Activated CD4-positive, alpha-beta T cell treated with anti-CD3 and anti-CD28 coated beads, Interleukin-2, Interleukin-4, amounts not matched to agents 100 ng/mL and 50 ng/mL, durations not matched to agents 16 hours and 8 hours (primary cell): Measurements from ENCODE around the gene NCAPH2.

Experiments used
- DNase-seq: peaks from one replicate; pipeline ENCODE4 v3.0.0-alpha.2; 2020; ENCODE audit warnings: low spot score

The NCAPH2 gene

DNA sequence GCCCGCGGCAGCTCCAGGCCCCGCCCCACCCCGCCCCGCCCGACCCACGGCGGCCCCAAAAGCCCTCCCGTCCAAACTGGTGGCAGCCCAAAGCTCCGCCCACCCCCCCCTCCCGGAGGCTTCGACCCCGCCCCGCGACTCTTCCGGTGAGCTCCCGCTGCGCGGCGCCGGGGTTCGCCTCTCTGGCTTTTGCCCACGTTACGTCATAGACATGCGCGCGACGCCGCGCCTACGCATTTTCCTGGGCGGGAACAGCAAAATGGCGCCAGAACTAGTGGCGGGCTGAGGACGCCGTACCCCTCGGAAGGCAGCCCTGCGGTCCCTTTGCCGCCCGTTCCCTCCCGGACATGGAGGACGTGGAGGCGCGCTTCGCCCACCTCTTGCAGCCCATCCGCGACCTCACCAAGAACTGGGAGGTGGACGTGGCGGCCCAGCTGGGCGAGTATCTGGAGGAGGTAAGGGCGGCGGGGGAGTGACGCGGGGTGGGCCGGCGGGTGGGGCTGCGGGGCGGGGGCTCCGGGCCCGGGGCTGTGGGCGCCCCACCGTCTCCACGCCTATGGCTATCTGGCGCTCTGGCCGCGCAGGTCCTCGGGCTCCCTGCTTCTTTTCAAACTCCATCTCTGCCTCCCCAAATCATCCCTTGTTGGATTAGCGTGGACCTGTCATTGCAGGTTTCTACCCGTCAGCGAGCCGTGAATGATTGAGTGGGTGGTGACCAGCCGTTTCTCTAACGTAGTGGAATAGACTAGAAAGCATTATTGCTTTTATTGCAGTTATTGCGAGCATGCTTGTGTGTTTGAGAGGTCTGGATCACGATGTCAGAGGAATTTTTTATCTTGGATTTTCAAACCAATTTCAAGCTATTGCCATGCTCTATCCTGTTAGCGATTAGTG, at the start of gene NCAPH2:
NCAPH2 (plus strand) TSS at position 234 of the 894 bp plus-strand sequence; CDS start at position 348, 114 bp downstream.
- DNase-seq: peak; percentile 98

DNA sequence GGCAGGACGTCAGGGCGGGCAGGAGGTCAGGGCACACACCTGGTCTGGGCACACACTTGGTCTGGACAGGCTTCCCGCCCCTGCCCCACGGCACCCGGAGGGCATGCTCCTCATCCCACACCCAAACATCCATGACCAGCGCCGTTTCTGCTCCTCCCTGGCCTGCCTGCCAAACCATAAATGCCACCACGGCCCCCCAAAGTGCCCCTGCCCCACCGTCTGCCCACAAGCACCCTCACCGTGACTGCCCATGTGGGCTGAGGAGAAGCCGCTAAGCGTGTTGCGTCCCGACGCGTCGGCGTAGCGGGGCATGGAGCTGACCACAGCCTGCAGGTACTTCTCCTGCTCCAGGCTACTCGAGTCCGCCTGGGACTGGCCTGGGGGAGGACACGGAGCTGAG, 49.0 kb upstream of the NCAPH2 start:
- no peak for DNase-seq

DNA sequence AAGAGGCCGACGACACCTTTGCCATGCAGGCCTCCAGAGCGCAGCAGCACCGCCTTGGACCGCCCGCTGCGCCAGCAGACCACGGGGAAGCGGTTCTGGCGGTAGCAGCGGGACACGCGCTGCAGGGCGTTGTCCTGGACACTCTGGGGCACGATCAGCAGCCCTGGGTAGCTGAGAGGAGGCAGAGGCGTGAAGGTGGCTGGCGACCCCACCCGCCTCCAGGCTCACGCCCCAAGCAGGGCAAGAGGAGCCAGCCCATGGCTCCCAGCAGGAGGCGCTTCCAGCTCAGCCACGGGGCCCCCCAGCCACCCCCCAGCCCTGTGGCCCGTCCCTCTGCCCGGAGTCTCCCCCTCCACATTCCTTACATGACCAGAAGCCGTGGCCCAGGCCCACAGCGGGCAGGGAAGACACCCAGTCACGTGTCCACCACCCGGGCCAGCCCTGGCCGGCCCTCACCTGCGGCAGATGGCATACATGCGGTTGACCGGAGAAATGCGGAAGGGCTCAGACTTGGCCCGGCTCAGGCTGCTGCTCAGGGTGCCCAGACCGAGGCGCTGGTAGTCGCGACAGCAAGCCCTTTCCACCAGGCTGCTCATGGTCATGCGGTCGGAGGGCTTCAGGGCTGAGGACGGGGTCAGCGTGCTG, 48.4 kb upstream of the NCAPH2 start:
- no peak for DNase-seq

DNA sequence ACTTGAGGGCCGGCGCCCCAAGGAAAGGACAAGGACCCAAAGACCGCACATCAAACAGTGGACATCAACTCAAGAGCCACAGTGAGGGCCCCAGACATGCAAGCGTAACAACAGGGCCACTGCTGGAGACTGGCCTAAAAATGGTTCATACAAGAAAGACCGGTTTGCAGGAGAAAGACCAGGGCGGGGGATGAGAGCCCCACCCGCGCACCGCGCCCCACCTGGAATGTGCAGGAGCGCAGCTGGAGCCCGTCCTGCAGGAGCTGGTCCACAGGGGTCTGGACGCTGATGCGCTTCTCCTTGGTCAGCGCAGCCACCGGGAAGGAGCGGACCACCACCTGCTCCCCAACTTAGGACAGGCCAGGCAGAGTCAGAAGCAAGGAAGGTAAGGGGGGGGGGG, 47.1 kb upstream of the NCAPH2 start:
- no peak for DNase-seq

DNA sequence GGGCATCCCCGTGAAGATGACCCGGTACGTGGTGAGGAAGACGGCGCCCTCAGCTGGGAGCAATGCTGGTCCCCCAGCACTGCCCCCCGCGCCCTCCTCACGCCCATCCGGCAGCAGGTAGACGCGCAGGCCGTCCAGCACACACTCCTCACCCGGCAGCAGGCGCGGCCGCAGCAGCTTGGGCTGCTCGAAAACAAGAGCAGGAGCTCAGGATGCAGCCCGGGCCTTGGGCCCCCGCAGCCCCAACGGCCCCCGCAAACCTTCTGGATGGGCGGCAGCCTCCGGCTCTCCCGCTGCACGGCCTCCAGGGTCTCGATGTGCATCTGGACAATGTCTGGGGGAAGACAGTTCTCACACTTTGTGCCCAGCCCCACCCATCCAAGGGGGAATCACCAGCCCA, 46.5 kb upstream of the NCAPH2 start:
- no peak for DNase-seq

DNA sequence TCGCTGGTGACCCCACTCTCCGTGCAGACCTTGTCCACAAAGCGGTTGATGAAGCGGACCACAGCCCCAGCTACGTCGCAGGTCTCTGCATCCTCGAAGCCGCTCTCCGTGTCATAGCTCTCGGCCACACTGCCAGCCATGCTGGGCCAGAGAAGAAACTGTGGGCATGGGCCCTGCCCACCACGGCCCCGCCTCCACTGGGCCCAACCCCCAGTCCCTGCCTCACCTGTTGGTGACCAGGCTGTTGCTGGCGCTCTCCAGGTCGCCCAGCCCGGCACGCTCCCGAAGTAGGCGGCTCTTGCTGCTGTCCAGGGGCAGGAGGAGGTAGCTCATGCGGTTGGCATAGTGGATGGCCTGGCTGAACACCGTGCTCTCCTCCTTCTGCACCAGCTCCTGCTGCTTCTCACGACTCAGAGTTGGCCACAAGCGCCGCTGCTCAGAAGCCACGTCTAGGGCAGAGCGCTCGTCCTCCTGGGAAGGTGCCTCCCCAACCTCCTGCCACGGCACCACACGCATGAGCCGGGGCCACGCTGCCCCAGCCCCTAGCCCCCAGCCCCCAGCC, 46.0 kb upstream of the NCAPH2 start:
- no peak for DNase-seq

DNA sequence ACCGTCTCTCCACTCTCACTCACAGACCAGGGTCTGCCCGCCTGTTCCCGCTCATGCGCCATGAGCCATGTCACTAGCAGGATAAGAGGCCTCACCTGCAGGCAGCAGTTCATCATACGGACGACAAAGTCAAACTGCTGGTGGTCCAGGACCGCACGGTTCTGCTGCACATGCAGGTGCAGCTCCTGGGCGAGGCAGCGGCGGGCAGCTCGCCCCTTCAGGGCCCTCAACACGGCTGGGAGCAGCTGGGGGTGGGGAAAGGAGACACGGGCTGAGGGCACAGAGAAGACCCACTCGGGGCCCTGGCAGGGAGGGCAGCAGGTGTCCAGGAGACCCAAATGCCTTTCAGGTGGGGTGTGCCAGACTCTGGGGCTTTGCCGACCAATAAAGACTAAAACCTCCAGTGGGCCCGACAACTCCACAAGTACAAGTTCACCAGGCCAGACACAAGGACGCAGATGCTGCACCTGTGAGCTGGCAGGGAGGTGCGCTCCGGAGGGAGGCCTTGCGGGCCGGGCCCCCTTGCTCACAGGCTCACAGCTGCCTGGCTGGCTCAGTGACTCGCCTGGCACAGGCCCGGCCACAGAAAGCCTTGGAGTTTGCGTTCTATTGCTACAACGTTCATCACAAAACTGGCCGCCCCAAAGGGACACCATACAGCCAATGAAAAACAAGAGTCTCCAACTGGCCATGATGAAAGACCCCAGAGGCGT, 44.7 kb upstream of the NCAPH2 start:
- DNase-seq: no peak

DNA sequence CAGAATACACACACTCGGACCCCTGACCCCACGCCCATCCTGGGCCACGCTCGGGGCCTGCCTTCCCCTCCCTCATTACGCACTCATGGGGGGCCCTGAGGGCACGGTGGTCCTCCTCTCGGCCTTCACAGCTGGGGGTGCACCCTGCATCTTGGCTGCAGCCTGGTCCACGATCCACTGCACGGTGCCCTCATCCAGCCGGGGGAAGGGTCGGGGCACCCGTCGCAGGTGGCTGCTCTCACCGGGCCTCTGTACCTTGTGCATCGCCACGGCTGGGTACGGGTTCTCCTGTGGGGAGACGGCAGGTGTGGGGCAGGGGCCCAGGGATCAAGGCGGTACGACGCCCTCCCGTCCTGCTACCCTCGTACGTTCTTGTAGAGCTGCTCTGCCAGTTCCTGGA, 43.6 kb upstream of the NCAPH2 start:
- DNase-seq: no peak

DNA sequence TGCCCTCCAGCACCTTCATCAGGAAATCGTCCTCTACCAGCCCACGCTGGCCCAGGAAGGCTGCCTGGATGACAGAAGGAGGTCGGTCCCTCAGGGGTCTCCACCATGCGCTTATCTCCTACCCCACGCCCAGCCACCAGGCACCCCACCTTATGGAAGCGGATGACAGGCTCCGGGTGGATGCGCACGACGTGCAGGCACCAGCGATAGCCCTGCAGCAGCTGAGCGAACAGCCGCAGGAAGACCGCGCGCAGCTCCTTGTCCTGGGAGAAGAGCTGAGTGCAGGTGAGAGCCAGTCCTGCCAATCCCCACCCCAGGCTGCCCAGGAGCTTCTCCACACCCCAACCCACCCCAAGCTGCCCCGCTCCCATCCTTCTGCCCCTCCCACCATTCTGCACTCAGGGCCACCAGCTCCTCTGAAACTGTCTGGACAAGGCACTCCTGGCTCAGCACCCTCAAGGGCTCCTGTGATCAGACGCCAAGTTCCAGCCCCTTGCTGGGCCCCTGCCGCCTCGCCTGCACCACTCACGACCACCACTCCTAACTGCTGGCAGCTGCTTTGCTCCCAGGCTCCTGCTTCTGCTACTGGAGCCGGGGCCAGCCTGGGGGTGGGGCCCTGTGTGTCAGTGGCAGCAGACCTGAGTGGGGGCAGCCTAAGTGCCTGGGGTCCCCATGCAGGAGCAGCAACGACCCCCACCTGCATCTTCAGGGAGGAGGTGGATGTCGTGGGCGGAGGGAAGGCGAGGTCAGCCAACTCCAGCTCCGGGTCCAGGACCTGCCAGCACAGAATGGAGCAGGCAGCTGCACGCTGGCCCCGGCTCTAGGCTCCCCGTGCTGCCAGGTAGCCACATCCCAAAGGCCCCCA, 42.7 kb upstream of the NCAPH2 start:
- DNase-seq: no peak

DNA sequence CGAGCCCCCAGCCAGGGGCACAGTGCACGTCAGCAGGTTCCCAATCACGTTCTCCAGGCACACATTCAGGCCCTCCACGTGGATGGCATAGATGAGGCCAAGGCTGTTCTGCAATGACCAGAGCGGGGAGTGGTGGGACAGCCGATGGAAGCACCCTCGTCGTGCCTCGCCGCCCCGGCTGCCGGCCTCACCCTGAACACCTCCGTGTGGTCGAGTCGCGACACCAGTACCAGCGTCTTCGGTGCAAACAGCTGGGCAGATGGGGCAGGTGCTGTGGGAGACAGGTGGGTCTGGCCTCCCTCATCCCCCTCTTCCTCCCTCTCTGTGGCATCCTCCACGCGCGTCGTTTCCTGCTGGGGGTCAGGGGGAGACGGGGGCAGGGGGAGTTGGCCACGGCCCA, 40.7 kb upstream of the NCAPH2 start:
- DNase-seq: no peak

DNA sequence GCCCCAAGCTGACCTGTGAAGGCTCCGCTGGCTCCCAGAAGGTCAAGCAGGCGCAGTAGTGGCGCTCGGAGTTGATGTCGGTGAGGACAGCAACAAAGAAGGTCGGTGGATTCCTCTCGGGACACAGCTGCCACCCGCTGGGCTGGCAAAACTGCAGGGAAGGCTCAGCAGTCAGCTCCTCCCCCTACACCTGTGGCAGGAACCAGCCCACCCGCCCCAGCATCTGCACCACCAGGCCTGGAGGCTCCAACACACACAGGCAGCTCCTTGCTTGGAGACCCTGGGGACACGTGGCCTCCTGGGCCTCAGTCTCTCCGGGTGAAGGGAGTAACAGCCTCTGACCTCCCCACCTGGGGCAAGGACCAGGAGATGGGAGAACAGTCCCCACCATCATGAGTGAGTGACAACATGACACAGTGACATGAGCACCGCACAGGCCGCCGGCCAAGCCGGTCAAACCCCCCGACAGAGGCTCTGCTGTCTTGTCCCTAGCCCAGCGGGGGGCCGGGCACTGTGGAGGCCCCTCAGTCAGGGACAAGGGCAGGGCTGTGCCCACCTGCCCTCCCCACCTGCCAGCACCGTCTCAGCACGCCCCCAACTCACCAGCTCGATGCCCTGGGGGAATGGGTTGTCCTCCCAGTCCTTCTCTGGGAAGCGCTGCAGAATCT, 40.1 kb upstream of the NCAPH2 start:
- no peak for DNase-seq

DNA sequence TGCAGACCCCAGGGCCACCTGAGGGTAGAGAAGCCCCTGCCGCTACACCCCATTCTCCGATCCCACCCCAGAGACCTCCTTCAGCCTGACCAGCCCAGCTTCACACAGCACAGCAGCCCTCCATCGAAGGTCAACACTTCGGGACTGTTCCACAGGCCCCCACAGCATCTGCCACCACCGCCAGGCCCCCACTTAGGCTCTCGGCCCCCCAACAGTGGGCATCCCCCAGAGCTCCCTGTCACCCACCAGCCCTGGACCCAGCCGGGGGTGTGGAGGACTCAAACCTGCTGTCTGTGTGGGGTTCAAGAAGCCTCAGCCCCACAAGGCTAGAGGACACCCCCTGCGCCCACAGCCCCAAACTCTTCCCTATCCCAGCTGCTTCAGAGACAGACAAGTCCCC, 39.4 kb upstream of the NCAPH2 start:
- no peak for DNase-seq

DNA sequence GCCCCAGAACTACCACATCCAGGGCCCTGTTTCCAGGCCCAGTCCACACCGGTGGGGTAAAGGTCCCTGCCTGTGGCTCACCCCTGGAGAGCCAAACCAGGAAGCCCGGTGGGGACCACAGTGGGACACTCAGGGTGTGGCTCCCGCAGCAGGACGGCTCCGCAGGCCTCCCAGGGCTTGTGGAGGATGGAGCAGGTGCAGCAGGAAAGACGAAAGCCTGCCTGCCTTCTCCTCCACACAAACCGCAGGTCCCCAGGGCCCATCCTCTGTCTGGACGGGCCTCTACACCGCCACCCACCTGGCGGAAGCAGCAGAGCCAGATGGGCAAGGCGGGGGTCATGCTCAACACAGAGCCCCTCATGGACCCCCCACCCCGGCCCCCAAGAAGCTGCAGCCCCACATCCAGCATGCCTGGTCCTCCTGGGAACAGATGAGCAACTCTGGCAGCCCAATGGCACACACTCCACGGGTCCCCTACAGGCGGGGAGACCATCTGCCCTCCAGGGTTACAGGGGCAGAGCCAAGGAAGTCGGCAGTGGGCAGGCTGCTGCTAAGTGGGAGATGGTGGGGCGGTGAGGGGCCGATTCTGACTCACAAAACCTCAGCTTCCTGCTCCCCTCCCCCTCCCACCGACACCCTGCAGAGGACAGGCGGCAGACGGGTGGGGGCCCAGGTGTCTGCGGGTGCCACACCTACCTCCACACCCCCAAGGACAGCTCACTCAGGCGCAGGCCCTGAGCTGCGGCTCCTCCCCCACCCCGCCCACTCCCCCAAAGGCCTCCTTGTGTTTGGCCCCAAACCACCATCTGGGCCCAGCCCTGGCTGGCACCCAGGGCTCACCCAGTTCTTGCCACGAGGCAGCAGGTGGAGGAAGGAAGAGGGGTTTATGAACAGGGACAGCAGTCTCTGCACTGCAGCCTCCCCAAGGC, 38.4 kb upstream of the NCAPH2 start:
- DNase-seq: peak; percentile 98

DNA sequence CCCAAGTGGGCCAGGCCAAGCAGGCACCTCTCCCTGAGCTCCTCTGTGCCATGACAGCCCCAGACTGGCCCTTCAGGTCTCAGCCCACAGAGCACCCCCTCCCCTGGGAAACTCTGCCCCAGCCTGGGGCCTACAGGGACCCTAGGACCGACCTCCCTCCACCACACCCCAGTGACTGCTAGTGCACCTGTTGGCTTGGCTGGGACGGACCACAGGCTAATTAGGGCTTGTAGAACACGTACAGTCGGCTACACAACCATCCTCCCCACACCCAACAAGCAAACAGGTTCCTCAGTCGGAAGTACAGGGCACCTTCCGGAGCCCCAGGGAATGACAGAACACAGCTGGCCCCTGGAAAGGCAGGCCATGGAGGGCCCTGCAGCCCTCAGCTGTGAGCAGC, 37.5 kb upstream of the NCAPH2 start:
- DNase-seq: no peak

DNA sequence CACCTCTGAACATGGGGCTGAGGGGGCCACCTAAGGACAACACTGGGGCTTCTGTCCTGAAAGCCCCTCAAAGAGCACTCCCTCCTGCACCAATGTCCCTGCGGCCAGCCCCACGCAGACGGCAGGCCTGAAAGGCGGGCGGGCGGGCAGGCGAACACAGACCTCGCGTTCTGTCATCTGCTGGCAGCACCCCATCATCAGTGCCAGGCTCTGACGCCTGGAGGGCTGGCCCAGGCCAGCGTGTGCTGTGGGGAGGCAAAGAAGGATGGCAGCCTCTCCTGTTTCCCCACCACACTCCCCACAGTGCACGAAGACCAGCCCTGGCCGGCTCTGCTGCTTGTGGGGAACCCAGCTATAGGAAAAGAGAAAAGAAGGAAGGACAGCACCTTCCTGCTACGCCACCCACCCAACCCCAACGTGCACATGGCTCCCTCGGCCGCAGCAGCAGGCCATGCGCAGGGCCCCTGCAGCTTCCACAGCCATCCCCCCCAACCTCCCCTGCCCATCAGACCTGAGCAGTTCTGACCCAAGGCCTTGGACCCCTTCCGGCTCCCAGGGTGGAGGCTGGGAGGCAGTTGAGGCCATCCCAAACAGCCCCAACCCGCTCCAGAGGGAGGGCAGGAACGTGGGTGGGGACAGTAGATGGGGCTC, 36.7 kb upstream of the NCAPH2 start:
- DNase-seq: no peak

DNA sequence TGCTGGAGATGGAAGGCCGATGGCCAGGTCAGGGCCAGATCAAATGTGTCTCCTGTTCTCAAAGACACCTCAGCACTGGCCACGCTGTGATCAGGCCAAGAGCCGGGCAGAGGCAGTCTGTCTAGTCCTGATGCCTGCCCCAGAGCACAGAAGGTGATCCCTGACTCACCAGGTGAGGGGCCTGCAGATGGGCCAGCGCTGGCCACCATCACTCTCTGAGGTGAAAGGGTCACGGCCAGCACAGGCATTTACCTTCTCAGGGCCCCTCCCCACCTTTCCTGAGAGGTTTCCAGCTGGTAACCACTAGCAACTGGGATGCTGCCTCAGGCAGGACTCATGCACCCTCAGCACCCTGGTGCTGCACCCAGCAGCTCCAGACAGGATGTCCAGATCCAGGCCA, 36.1 kb upstream of the NCAPH2 start:
- DNase-seq: no peak

DNA sequence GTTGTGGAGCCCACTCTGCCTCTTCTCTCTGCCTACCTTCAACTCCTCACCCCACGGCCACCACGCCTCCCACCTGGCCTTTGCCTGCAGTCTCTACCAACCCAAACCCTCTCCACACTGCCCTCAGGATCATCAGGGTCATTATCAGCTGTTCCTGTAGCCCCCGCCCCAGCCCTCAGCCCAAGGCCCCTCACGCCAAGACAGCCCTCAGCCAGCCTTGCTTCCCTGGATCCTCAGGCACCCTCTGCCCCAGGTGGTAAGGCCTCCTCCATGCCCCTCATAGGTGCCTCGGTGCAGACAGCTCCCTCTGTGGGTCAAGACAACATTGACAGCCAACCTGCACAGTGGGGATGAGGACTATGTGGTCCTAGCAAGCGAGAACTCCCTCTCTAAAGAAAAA, 34.9 kb upstream of the NCAPH2 start:
- DNase-seq: peak; percentile 62

DNA sequence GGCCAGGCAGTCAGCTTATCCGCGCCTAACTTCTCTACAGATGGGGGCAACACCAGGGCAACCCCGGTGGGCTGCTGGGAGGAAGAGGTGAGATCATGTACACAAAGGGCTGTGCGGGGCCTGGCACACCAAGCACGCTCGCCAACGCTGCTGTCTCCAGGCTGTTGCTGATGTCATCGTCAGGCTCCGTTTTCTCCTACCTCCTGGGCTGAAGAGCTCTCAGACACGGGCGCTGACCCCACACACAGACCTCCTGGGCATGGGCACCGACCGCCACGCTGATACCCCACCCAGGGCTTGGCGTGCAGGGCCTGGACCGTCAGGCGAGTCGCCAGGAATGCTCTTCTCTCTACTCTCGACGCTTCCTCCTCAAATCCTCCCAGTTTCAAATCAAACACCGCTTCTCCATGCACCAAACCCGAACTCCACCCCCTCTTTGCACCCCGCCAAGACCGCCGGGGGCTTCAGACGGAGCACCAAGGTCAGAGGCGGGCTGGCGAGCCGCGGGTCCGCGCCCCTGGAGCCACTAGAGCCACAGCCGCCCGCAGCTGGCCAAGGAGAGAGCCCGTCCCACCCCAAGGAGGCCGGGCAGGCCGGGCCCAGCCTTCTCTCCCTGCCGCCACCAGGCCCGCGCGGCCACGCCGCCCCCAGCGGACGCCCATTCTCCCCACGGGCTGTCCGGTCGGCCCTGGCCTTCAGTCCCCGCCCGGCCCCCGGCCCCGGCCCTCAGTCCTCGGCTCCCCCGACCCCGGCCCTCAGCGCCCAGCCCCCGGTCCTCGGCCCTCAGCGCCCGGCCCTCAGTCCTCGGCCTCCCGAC, 34.0 kb upstream of the NCAPH2 start:
- peak; percentile 49 for DNase-seq
